HL-60 (cell line): ENCODE data around the gene PLXNB3.

Source experiments
- CTCF ChIP-seq: IDR thresholded peaks from one replicate; pipeline ENCODE4 v1.5.1; 2011; ENCODE audit warnings: low read length, control low read depth, inconsistent platforms; ENCODE audit not compliant: insufficient read depth
- SPI1 ChIP-seq: IDR thresholded peaks from 2 replicates; pipeline ENCODE4 v1.6.1; 2012; ENCODE audit warnings: low read depth, mild to moderate bottlenecking, borderline replicate concordance

- TF ChIP-seq SPI1 = no peak
- no peak for TF ChIP-seq CTCF
These were observed 19.6 kb upstream of the PLXNB3 start for GRCh38 chrX:153744210-153745066.
